ENCODE data around the gene CACNA1I. TPM values are rescaled to one million over a fixed set of nuclear protein-coding genes. Genes with fewer than 3 reads are reported as not detected.

The CACNA1I gene
- total RNA-seq, 2 donors from 2014 or later, result 0.34 to 0.58 TPM

GRCh38 chr22:39545386-39546365 lies 24.9 kb upstream of the CACNA1I start:
- Mint-ChIP-seq H3K4me3 (peak overlapping the region; percentile 30 to 55), H3K36me3 (ENCODE audit: insufficient read depth in 2 of 2) (no peaks in the 10 kb centered on the region), H3K27me3 (ENCODE audit: low read depth) (peaks cover 56% of the 10 kb centered on the region), H3K4me1 (ENCODE audit: low read depth) (peaks cover 9% of the 10 kb centered on the region), H3K9me3 (no peaks in the 10 kb centered on the region), H3K27ac (no peak overlapping the region)
- peak; percentile 64 to 65 for ATAC-seq (replicated peaks in 1 of 2)
- DNase-seq, result peak; percentile 64 to 70

- H3K4me3 Mint-ChIP-seq, result no peak overlapping the region
- ATAC-seq (replicated peaks in 1 of 2), result no peak
- no peaks in the 10 kb centered on the region for H3K9me3 Mint-ChIP-seq
- peaks cover 60% of the 10 kb centered on the region for H3K27me3 Mint-ChIP-seq (ENCODE audit: low read depth)
- H3K36me3 Mint-ChIP-seq (ENCODE audit: insufficient read depth in 2 of 2), result no peaks in the 10 kb centered on the region
- no peak for DNase-seq
- H3K4me1 Mint-ChIP-seq (ENCODE audit: low read depth), result peaks cover 9% of the 10 kb centered on the region
- no peak overlapping the region for H3K27ac Mint-ChIP-seq
These were observed 23.5 kb upstream of the CACNA1I start for GRCh38 chr22:39546889-39547586.

- Mint-ChIP-seq H3K9me3 (no peaks in the 10 kb centered on the region), H3K4me3 (no peak overlapping the region)
These were observed 23.0 kb upstream of the CACNA1I start for GRCh38 chr22:39547587-39547947.

GRCh38 chr22:39553429-39553828 lies 17.1 kb upstream of the CACNA1I start:
- no peak overlapping the region for H3K4me3 Mint-ChIP-seq
- H3K4me1 Mint-ChIP-seq (ENCODE audit: low read depth), result peaks cover 8% of the 10 kb centered on the region
- peaks cover 43% of the 10 kb centered on the region for H3K27me3 Mint-ChIP-seq (ENCODE audit: low read depth)
- H3K36me3 Mint-ChIP-seq (ENCODE audit: insufficient read depth in 2 of 2), result peaks cover 0 to 2% of the 10 kb centered on the region in 2 donors
- ATAC-seq (replicated peaks in 1 of 2), result no peak
- no peak for DNase-seq
- no peak overlapping the region for H3K27ac Mint-ChIP-seq
- H3K9me3 Mint-ChIP-seq, result no peaks in the 10 kb centered on the region

More at GRCh38 chr22:39547587-39547947, 23.0 kb upstream of the CACNA1I start:
- peaks cover 61% of the 10 kb centered on the region for H3K27me3 Mint-ChIP-seq (ENCODE audit: low read depth)
- peaks cover 9% of the 10 kb centered on the region for H3K4me1 Mint-ChIP-seq (ENCODE audit: low read depth)
- no peaks in the 10 kb centered on the region for H3K36me3 Mint-ChIP-seq (ENCODE audit: insufficient read depth in 2 of 2)
- H3K27ac Mint-ChIP-seq, result no peak overlapping the region
- ATAC-seq (replicated peaks in 1 of 2) (no peak), DNase-seq (no peak)

- H3K4me1 Mint-ChIP-seq (ENCODE audit: low read depth), result peaks cover 8% of the 10 kb centered on the region
- DNase-seq (no peak), ATAC-seq (replicated peaks in 1 of 2) (no peak)
- H3K4me3 Mint-ChIP-seq, result no peak overlapping the region
- peaks cover 48% of the 10 kb centered on the region for H3K27me3 Mint-ChIP-seq (ENCODE audit: low read depth)
- H3K36me3 Mint-ChIP-seq (ENCODE audit: insufficient read depth in 2 of 2), result peaks cover 0 to 2% of the 10 kb centered on the region in 2 donors
- no peak overlapping the region for H3K27ac Mint-ChIP-seq
- H3K9me3 Mint-ChIP-seq, result no peaks in the 10 kb centered on the region
These were observed 16.4 kb upstream of the CACNA1I start for GRCh38 chr22:39554151-39554550.

GRCh38 chr22:39556970-39557841 lies 13.3 kb upstream of the CACNA1I start:
- Mint-ChIP-seq H3K4me3 (peak overlapping the region; percentile 33 to 74), H3K27me3 (ENCODE audit: low read depth) (peaks cover 39% of the 10 kb centered on the region), H3K27ac (no peak overlapping the region), H3K4me1 (ENCODE audit: low read depth) (peaks cover 8% of the 10 kb centered on the region), H3K36me3 (ENCODE audit: insufficient read depth in 2 of 2) (peaks cover 0 to 2% of the 10 kb centered on the region in 2 donors), H3K9me3 (no peaks in the 10 kb centered on the region)
- ATAC-seq (replicated peaks in 1 of 2), result peak; percentile 65 to 68
- peak; percentile 35 to 39 for DNase-seq

- no peak overlapping the region for H3K27ac Mint-ChIP-seq
- peak overlapping the region; percentile 75 to 80 for H3K4me3 Mint-ChIP-seq
- H3K27me3 Mint-ChIP-seq (ENCODE audit: low read depth), result peaks cover 31% of the 10 kb centered on the region
- no peaks in the 10 kb centered on the region for H3K9me3 Mint-ChIP-seq
- ATAC-seq (replicated peaks in 1 of 2) (no peak), DNase-seq (no peak)
- H3K4me1 Mint-ChIP-seq (ENCODE audit: low read depth), result peaks cover 8% of the 10 kb centered on the region
- peaks cover 0 to 2% of the 10 kb centered on the region in 2 donors for H3K36me3 Mint-ChIP-seq (ENCODE audit: insufficient read depth in 2 of 2)
These were observed 12.3 kb upstream of the CACNA1I start for GRCh38 chr22:39558254-39558727.

- Mint-ChIP-seq H3K9me3 (no peaks in the 10 kb centered on the region), H3K27ac (no peak overlapping the region), H3K27me3 (ENCODE audit: low read depth) (peaks cover 31% of the 10 kb centered on the region), H3K4me1 (ENCODE audit: low read depth) (peaks cover 8% of the 10 kb centered on the region), H3K4me3 (peak overlapping the region in 1 of 2 donors; percentile 58), H3K36me3 (ENCODE audit: insufficient read depth in 2 of 2) (peaks cover 0 to 2% of the 10 kb centered on the region in 2 donors)
- no peak for ATAC-seq (replicated peaks in 1 of 2)
- DNase-seq, result no peak
These were observed 11.6 kb upstream of the CACNA1I start for GRCh38 chr22:39558950-39559349.

- peak; percentile 23 to 36 for DNase-seq
- ATAC-seq (replicated peaks in 1 of 2), result peak in 1 of 2 donors; percentile 30
These were observed 11.0 kb upstream of the CACNA1I start for GRCh38 chr22:39559456-39560105.

GRCh38 chr22:39560127-39560526 lies 10.4 kb upstream of the CACNA1I start:
- Mint-ChIP-seq H3K27me3 (ENCODE audit: low read depth) (peaks cover 31% of the 10 kb centered on the region), H3K9me3 (no peaks in the 10 kb centered on the region), H3K4me3 (no peak overlapping the region), H3K4me1 (ENCODE audit: low read depth) (peaks cover 8% of the 10 kb centered on the region), H3K36me3 (ENCODE audit: insufficient read depth in 2 of 2) (peaks cover 0 to 2% of the 10 kb centered on the region in 2 donors), H3K27ac (no peak overlapping the region)
- DNase-seq (no peak), ATAC-seq (replicated peaks in 1 of 2) (no peak)

More at GRCh38 chr22:39559456-39560105, 11.0 kb upstream of the CACNA1I start:
- Mint-ChIP-seq H3K36me3 (ENCODE audit: insufficient read depth in 2 of 2) (peaks cover 0 to 2% of the 10 kb centered on the region in 2 donors), H3K27me3 (ENCODE audit: low read depth) (peaks cover 31% of the 10 kb centered on the region), H3K27ac (no peak overlapping the region), H3K4me1 (ENCODE audit: low read depth) (peaks cover 8% of the 10 kb centered on the region), H3K4me3 (no peak overlapping the region), H3K9me3 (no peaks in the 10 kb centered on the region)

- Mint-ChIP-seq H3K4me1 (ENCODE audit: low read depth) (peaks cover 9% of the 10 kb centered on the region), H3K9me3 (peaks cover 6 to 7% of the 10 kb centered on the region in 2 donors), H3K27ac (no peak overlapping the region), H3K27me3 (ENCODE audit: low read depth) (peaks cover 11% of the 10 kb centered on the region), H3K4me3 (no peak overlapping the region), H3K36me3 (ENCODE audit: insufficient read depth in 2 of 2) (peaks cover 2 to 7% of the 10 kb centered on the region in 2 donors)
- ATAC-seq (replicated peaks in 1 of 2), result no peak
- DNase-seq, result no peak
These were observed 7.6 kb upstream of the CACNA1I start for GRCh38 chr22:39562839-39563489.
